H9 (cell line): ENCODE data around the gene TNFRSF6B. TPM values are rescaled to one million over a fixed set of nuclear protein-coding genes. Genes with fewer than 3 reads are reported as not detected.
A peak's percentile ranks its signal among the peaks of the same experiment; 100 is the strongest.

Experiments
- DNase-seq: peaks from one replicate; pipeline ENCODE4 v3.0.0-alpha.2; 2017
- H2AFZ ChIP-seq: one replicate; pipeline ENCODE4 v1.6.1; 2013; ENCODE audit warnings: mild to moderate bottlenecking, low read length, control low read depth, moderate library complexity
- H2AK5ac ChIP-seq: 2 replicates; pipeline ENCODE4 v1.6.1; 2013; ENCODE audit warnings: low read length, control low read depth, mixed read lengths; ENCODE audit not compliant: insufficient read length
- H2BK120ac ChIP-seq: one replicate; pipeline ENCODE4 v1.6.1; 2013; ENCODE audit warnings: low read depth, mild to moderate bottlenecking, low read length, control low read depth, inconsistent platforms; ENCODE audit not compliant: poor library complexity, severe bottlenecking
- H2BK12ac ChIP-seq: 2 replicates; pipeline ENCODE4 v1.6.1; 2013; ENCODE audit warnings: low read length, control low read depth, mixed read lengths, low read depth; ENCODE audit not compliant: insufficient read length
- H2BK15ac ChIP-seq: 2 replicates; pipeline ENCODE4 v1.6.1; 2013; ENCODE audit warnings: low read depth, low read length, control low read depth
- H2BK20ac ChIP-seq: one replicate; pipeline ENCODE4 v1.6.1; 2013; ENCODE audit warnings: low read depth, mild to moderate bottlenecking, low read length, control low read depth, inconsistent platforms; ENCODE audit not compliant: poor library complexity, severe bottlenecking
- H2BK5ac ChIP-seq: 2 replicates; pipeline ENCODE4 v1.6.1; 2013; ENCODE audit warnings: low read length, control low read depth, mixed read lengths; ENCODE audit not compliant: insufficient read length
- H3K14ac ChIP-seq: 2 replicates; pipeline ENCODE4 v1.6.1; 2013; ENCODE audit warnings: low read length, control low read depth; ENCODE audit not compliant: insufficient read depth
- H3K18ac ChIP-seq: 2 replicates; pipeline ENCODE4 v1.6.1; 2013; ENCODE audit warnings: low read depth, mild to moderate bottlenecking, mixed read lengths, low read length, control low read depth; ENCODE audit not compliant: insufficient read length
- H3K23ac ChIP-seq: 2 replicates; pipeline ENCODE4 v1.6.1; 2013; ENCODE audit warnings: low read length, control low read depth, mixed read lengths, low read depth; ENCODE audit not compliant: insufficient read length
- H3K23me2 ChIP-seq: 2 replicates; pipeline ENCODE4 v1.6.1; 2013; ENCODE audit warnings: low read depth, mild to moderate bottlenecking, mixed read lengths, low read length, control low read depth; ENCODE audit not compliant: insufficient read length, poor library complexity, severe bottlenecking
- H3K27ac ChIP-seq: 2 replicates; pipeline ENCODE4 v1.5.1; 2013; ENCODE audit warnings: low read length, control low read depth, mixed read lengths, low read depth; ENCODE audit not compliant: insufficient read length
- H3K27me3 ChIP-seq: 2 replicates; pipeline ENCODE4 v1.6.1; 2013; ENCODE audit warnings: low read length, control low read depth, inconsistent platforms; ENCODE audit not compliant: insufficient read depth
- H3K4ac ChIP-seq: 2 replicates; pipeline ENCODE4 v1.6.1; 2013; ENCODE audit warnings: low read depth, mild to moderate bottlenecking, control low read depth, inconsistent platforms, low read length, moderate library complexity
- H3K4me1 ChIP-seq: 2 replicates; pipeline ENCODE4 v1.6.1; 2013; ENCODE audit warnings: low read length, control low read depth, inconsistent platforms; ENCODE audit not compliant: insufficient read depth
- H3K4me2 ChIP-seq: 2 replicates; pipeline ENCODE4 v1.6.1; 2013; ENCODE audit warnings: low read length, control low read depth, mixed read lengths; ENCODE audit not compliant: insufficient read length, insufficient read depth
- H3K56ac ChIP-seq: 2 replicates; pipeline ENCODE4 v1.6.1; 2013; ENCODE audit warnings: low read depth, mild to moderate bottlenecking, mixed read lengths, low read length, control low read depth; ENCODE audit not compliant: insufficient read length
- H3K79me1 ChIP-seq: 2 replicates; pipeline ENCODE4 v1.6.1; 2013; ENCODE audit warnings: low read depth, mild to moderate bottlenecking, moderate library complexity, low read length, control low read depth, inconsistent platforms; ENCODE audit not compliant: insufficient read depth, poor library complexity, severe bottlenecking
- H3K79me2 ChIP-seq: 2 replicates; pipeline ENCODE4 v1.6.1; 2013; ENCODE audit warnings: low read length, control low read depth, inconsistent platforms; ENCODE audit not compliant: insufficient read depth
- H3K9ac ChIP-seq: 2 replicates; pipeline ENCODE4 v1.6.1; 2013; ENCODE audit warnings: low read length, control low read depth, mixed read lengths; ENCODE audit not compliant: insufficient read length; ENCODE audit errors: extremely low read depth
- H3K9me3 ChIP-seq: one replicate; pipeline ENCODE4 v1.6.1; 2013; ENCODE audit warnings: low read depth, low read length, inconsistent platforms; ENCODE audit not compliant: control insufficient read depth
- H3T11ph ChIP-seq: one replicate; pipeline ENCODE4 v1.6.1; 2013; ENCODE audit warnings: mild to moderate bottlenecking, low read length, control low read depth, inconsistent platforms
- H4K20me1 ChIP-seq: one replicate; pipeline ENCODE4 v1.6.1; 2013; ENCODE audit not compliant: control insufficient read depth, insufficient read length, insufficient read depth
- H4K5ac ChIP-seq: 2 replicates; pipeline ENCODE4 v1.6.1; 2013; ENCODE audit warnings: low read depth, mild to moderate bottlenecking, mixed read lengths, low read length, control low read depth; ENCODE audit not compliant: insufficient read length
- H4K8ac ChIP-seq: replicated peaks from 2 replicates; pipeline ENCODE4 v1.6.1; 2013; ENCODE audit warnings: low read length, control low read depth, mixed read lengths, low read depth; ENCODE audit not compliant: insufficient read length
- H4K91ac ChIP-seq: 2 replicates; pipeline ENCODE4 v1.6.1; 2013; ENCODE audit warnings: low read depth, mild to moderate bottlenecking, moderate library complexity, mixed read lengths, low read length, control low read depth; ENCODE audit not compliant: insufficient read length
- H3K27ac Mint-ChIP-seq, 3 experiments: 2 replicates in 2 of 3; 3 replicates in 1 of 3; pipeline ENCODE4 v1.8.0; 2020 to 2021; ENCODE audit warnings: mixed read lengths in 3 of 3, mild to moderate bottlenecking in 1 of 3, moderate library complexity in 1 of 3
- H3K27me3 Mint-ChIP-seq: 2 replicates; pipeline ENCODE4 v1.8.0; 2021; ENCODE audit warnings: low read depth, mild to moderate bottlenecking, moderate library complexity, mixed read lengths
- H3K36me3 Mint-ChIP-seq, 3 experiments: 2 replicates in 2 of 3; 3 replicates in 1 of 3; pipeline ENCODE4 v1.8.0; 2020 to 2021; ENCODE audit warnings: low read depth in 3 of 3, mixed read lengths in 3 of 3; ENCODE audit not compliant: insufficient read depth in 1 of 3
- H3K4me1 Mint-ChIP-seq, 2 experiments: 2 replicates each; pipeline ENCODE4 v1.8.0; 2020; ENCODE audit warnings: mixed read lengths in 2 of 2
- H3K4me3 Mint-ChIP-seq, 2 experiments: 2 replicates in 1 of 2; 3 replicates in 1 of 2; pipeline ENCODE4 v1.8.0; 2020 to 2021; ENCODE audit warnings: mild to moderate bottlenecking in 2 of 2, mixed read lengths in 2 of 2, moderate library complexity in 1 of 2
- H3K9me3 Mint-ChIP-seq, 2 experiments: 2 replicates in 1 of 2; 3 replicates in 1 of 2; pipeline ENCODE4 v1.8.0; 2020; ENCODE audit warnings: mild to moderate bottlenecking in 2 of 2, mixed read lengths in 2 of 2, moderate library complexity in 1 of 2
- WGBS: extraction: QIAGEN DNeasy Blood & Tissue Kit; methylation state at CpG from one replicate; pipeline ENCODE4 v1.1.7; 2013; ENCODE audit warnings: missing lambda C conversion rate, low lambda C conversion rate, mixed read lengths; ENCODE audit not compliant: insufficient read length; ENCODE audit errors: extremely low coverage; 5-methylcytosine and 5-hydroxymethylcytosine counted together
- total RNA-seq: library from RNA; stranded (reverse); gene quantifications from 2 replicates; pipeline ENCODE4 v1.2.1, GENCODE V29; 2021
- TF ChIP-seq, protein P1 (sequence below): fragments of 200-600 bp; sonication (generic); conservative IDR thresholded peaks from 3 replicates; pipeline ENCODE4 v1.8.0; 2021; ENCODE audit warnings: antibody characterized with exemption, mild to moderate bottlenecking

Gene TNFRSF6B
- total RNA-seq, 1 experiment from 2014 or later = not detected

DNA sequence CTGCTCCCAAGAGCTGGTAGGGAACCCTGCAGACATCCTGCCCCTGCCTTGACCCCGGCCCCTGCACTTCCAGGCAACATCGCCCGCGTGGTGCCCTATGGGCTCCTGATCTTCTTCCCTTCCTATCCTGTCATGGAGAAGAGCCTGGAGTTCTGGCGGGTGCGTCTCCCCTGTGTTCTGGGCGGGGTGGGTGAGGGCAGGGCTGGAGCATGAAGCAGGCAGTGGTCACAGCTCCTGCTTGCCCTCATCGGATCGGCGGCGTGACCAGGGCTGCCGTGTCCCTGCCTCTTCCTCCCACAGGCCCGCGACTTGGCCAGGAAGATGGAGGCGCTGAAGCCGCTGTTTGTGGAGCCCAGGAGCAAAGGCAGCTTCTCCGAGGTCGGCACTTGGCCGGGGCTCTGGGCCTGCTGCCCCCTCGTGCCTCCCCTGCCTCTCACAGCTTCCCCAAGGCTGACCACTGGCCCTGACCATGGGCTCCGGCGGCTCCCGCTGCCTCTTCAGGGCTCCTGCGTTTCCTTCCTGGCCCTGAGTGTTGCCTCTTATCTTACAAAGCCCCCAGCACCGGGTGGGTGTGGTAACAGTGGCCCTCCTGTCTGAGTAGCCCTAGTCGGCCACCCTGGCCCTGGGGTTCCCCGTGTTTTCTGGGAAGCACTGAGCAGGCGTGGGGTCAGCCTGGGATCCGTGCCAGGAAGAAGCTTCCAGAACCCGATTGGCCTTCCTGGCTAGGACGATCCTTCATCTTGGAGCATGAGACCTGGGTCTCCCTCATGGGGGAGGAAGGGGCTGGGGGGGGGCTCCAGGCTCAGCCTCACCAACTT lies 8.0 kb upstream of the TNFRSF6B start:
- no peak overlapping the region for H2BK12ac ChIP-seq
- H3K27ac ChIP-seq = no peak overlapping the region
- no peak overlapping the region for H3K4ac ChIP-seq
- no peaks in the 10 kb centered on the region for H3K27me3 ChIP-seq
- no peaks in the 10 kb centered on the region for H3K79me1 ChIP-seq
- H3K4me3 Mint-ChIP-seq = no peak overlapping the region
- H3K36me3 Mint-ChIP-seq = peaks cover 8 to 14% (median 10%) of the 10 kb centered on the region in 3 experiments; a peak in 6 of 7 replicates
- H3K4me2 ChIP-seq = no peak overlapping the region
- H4K5ac ChIP-seq = no peak overlapping the region
- TF ChIP-seq, protein P1, sequence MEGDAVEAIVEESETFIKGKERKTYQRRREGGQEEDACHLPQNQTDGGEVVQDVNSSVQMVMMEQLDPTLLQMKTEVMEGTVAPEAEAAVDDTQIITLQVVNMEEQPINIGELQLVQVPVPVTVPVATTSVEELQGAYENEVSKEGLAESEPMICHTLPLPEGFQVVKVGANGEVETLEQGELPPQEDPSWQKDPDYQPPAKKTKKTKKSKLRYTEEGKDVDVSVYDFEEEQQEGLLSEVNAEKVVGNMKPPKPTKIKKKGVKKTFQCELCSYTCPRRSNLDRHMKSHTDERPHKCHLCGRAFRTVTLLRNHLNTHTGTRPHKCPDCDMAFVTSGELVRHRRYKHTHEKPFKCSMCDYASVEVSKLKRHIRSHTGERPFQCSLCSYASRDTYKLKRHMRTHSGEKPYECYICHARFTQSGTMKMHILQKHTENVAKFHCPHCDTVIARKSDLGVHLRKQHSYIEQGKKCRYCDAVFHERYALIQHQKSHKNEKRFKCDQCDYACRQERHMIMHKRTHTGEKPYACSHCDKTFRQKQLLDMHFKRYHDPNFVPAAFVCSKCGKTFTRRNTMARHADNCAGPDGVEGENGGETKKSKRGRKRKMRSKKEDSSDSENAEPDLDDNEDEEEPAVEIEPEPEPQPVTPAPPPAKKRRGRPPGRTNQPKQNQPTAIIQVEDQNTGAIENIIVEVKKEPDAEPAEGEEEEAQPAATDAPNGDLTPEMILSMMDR = no peak
- no peak overlapping the region for H2BK5ac ChIP-seq
- no peak overlapping the region for H2BK120ac ChIP-seq
- H3K79me2 ChIP-seq = no peaks in the 10 kb centered on the region
- H3K9me3 Mint-ChIP-seq = no peaks in the 10 kb centered on the region
- no peaks in the 10 kb centered on the region for H3K9me3 ChIP-seq
- no peak overlapping the region for H2AFZ ChIP-seq
- peak overlapping the region in 1 of 3 experiments; percentile 90; a peak in 1 of 7 replicates for H3K27ac Mint-ChIP-seq
- no peak overlapping the region for H3K18ac ChIP-seq
- H3K4me1 Mint-ChIP-seq = no peaks in the 10 kb centered on the region
- H3K4me1 ChIP-seq = no peaks in the 10 kb centered on the region
- H4K8ac ChIP-seq = no peak overlapping the region
- no peak overlapping the region for H3K56ac ChIP-seq
- H2BK15ac ChIP-seq = no peak overlapping the region
- H3T11ph ChIP-seq = no peak overlapping the region
- H3K9ac ChIP-seq = no peak overlapping the region
- no peaks in the 10 kb centered on the region for H3K23me2 ChIP-seq
- H2BK20ac ChIP-seq = no peak overlapping the region
- no peaks in the 10 kb centered on the region; the same call in 1 of the 2 replicates for H3K27me3 Mint-ChIP-seq
- no peak overlapping the region for H2AK5ac ChIP-seq
- H4K20me1 ChIP-seq = no peaks in the 10 kb centered on the region
- H4K91ac ChIP-seq = no peak overlapping the region
- WGBS = no CpG with 5 or more reads among the region's 31 CpGs
- no peak overlapping the region for H3K14ac ChIP-seq
- DNase-seq = no peak
- H3K23ac ChIP-seq = no peak overlapping the region
